GM23338 (cell line): ENCODE measurements around the gene RELB. TPM values are rescaled to one million over a fixed set of nuclear protein-coding genes. Genes with fewer than 3 reads are reported as not detected.

Source experiments
- ATAC-seq: fragments of 200-7000 bp; cut with Tn5 transposase; 3 replicates; pipeline ENCODE4 v1.9.1; 2020
- DNase-seq: peaks from one replicate; pipeline ENCODE4 v3.0.0-alpha.2; 2015; ENCODE audit warnings: low spot score
- H2AFZ ChIP-seq: fragments of 200-600 bp; sonication (generic); 2 replicates; pipeline ENCODE4 v1.8.0; 2016; ENCODE audit warnings: antibody characterized with exemption, mild to moderate bottlenecking, moderate library complexity
- H3F3A ChIP-seq: fragments of 200-600 bp; sonication (generic); replicated peaks from 2 replicates; pipeline ENCODE4 v1.8.0; 2017; ENCODE audit warnings: antibody characterized with exemption, mixed run types, low read depth
- H3K27ac ChIP-seq: fragments of 200-600 bp; sonication (generic); 2 replicates; pipeline ENCODE4 v1.6.1; 2016; ENCODE audit warnings: low read depth
- H3K27me3 ChIP-seq: fragments of 200-600 bp; sonication (generic); 2 replicates; pipeline ENCODE4 v1.8.0; 2016; ENCODE audit warnings: mild to moderate bottlenecking, mixed run types, moderate library complexity; ENCODE audit not compliant: insufficient read depth
- H3K36me3 ChIP-seq: fragments of 200-600 bp; sonication (generic); 2 replicates; pipeline ENCODE4 v1.8.0; 2016; ENCODE audit warnings: mild to moderate bottlenecking; ENCODE audit not compliant: insufficient read depth
- H3K4me1 ChIP-seq: fragments of 200-600 bp; sonication (generic); 2 replicates; pipeline ENCODE4 v1.8.0; 2016; ENCODE audit warnings: mild to moderate bottlenecking, moderate library complexity; ENCODE audit not compliant: insufficient read depth
- H3K4me2 ChIP-seq: fragments of 200-600 bp; sonication (generic); 2 replicates; pipeline ENCODE4 v1.7.1; 2017; ENCODE audit warnings: mixed run types
- H3K4me3 ChIP-seq: fragments of 200-600 bp; sonication (generic); 2 replicates; pipeline ENCODE4 v1.6.1; 2016; ENCODE audit warnings: mixed run types
- H3K79me2 ChIP-seq: fragments of 200-600 bp; sonication (generic); replicated peaks from 2 replicates; pipeline ENCODE4 v1.8.0; 2017; ENCODE audit warnings: mild to moderate bottlenecking; ENCODE audit not compliant: insufficient read depth
- H3K9me2 ChIP-seq: fragments of 200-600 bp; sonication (generic); 2 replicates; pipeline ENCODE4 v1.8.0; 2017; ENCODE audit not compliant: insufficient read depth
- H4K20me1 ChIP-seq: fragments of 200-600 bp; sonication (generic); replicated peaks from 2 replicates; pipeline ENCODE4 v1.8.0; 2017; ENCODE audit warnings: mild to moderate bottlenecking; ENCODE audit not compliant: insufficient read depth
- H3K27ac Mint-ChIP-seq: 2 replicates; pipeline ENCODE4 v1.8.0; 2020; ENCODE audit warnings: inconsistent platforms, mild to moderate bottlenecking, moderate library complexity, mixed read lengths
- H3K27me3 Mint-ChIP-seq: 3 replicates; pipeline ENCODE4 v1.8.0; 2022; ENCODE audit warnings: low read depth, mild to moderate bottlenecking, moderate library complexity, mixed read lengths, inconsistent platforms; ENCODE audit not compliant: insufficient read depth, poor library complexity
- H3K36me3 Mint-ChIP-seq: 3 replicates; pipeline ENCODE4 v1.8.0; 2021; ENCODE audit warnings: low read depth, mild to moderate bottlenecking, inconsistent platforms, moderate library complexity, mixed read lengths
- H3K4me1 Mint-ChIP-seq: 3 replicates; pipeline ENCODE4 v1.8.0; 2020; ENCODE audit warnings: mild to moderate bottlenecking, inconsistent platforms, mixed read lengths
- H3K4me3 Mint-ChIP-seq: 3 replicates; pipeline ENCODE4 v1.8.0; 2021; ENCODE audit warnings: moderate library complexity, mild to moderate bottlenecking, inconsistent platforms, mixed read lengths
- H3K9me3 Mint-ChIP-seq: 3 replicates; pipeline ENCODE4 v1.8.0; 2020; ENCODE audit warnings: moderate library complexity, mild to moderate bottlenecking, inconsistent platforms, mixed read lengths
- EZH2 ChIP-seq: fragments of 200-600 bp; sonication (generic); IDR thresholded peaks from one replicate; pipeline ENCODE4 v1.8.0; 2017; ENCODE audit warnings: antibody characterized with exemption, mild to moderate bottlenecking, low read depth; ENCODE audit not compliant: unreplicated experiment
- EZH2phosphoT487 ChIP-seq: fragments of 200-600 bp; sonication (generic); IDR thresholded peaks from one replicate; pipeline ENCODE4 v1.8.1; 2018; ENCODE audit warnings: antibody characterized with exemption; ENCODE audit not compliant: unreplicated experiment
- JUNB ChIP-seq: IDR thresholded peaks from one replicate; pipeline ENCODE4 v1.6.1; 2016; ENCODE audit warnings: antibody characterized with exemption; ENCODE audit not compliant: unreplicated experiment
- NANOG ChIP-seq: IDR thresholded peaks from 2 replicates; pipeline ENCODE4 v1.6.1; 2016; ENCODE audit warnings: antibody characterized with exemption, borderline replicate concordance
- POLR2AphosphoS5 ChIP-seq: IDR thresholded peaks from 2 replicates; pipeline ENCODE4 v1.6.1; 2016; ENCODE audit warnings: antibody characterized with exemption, low read depth
- ZNF114 ChIP-seq: fragments of 250-450 bp; sonication (Bioruptor Pico); IDR thresholded peaks from 2 replicates; pipeline ENCODE4 v1.5.0; 2020; ENCODE audit warnings: mild to moderate bottlenecking, moderate library complexity
- ZNF331 ChIP-seq: fragments of 250-450 bp; sonication (Bioruptor Pico); IDR thresholded peaks from 2 replicates; pipeline ENCODE4 v1.5.0; 2020; ENCODE audit warnings: low read depth, mild to moderate bottlenecking, moderate library complexity
- polyA plus RNA-seq: library from polyadenylated mRNA; unstranded; fragments of >200 nt; fragmentation: Nextera tagmentation; extraction: Ambion mirVana; gene quantifications from 2 replicates; pipeline ENCODE4 v1.2.1, GENCODE V29; 2016
- total RNA-seq: library from RNA; depleted of rRNA; stranded (reverse); fragments of >200 nt; shearing (Covaris generic); gene quantifications from 2 replicates; pipeline ENCODE4 v1.2.3, GENCODE V29; 2014
- TF ChIP-seq, protein P1 (sequence below): IDR thresholded peaks from one replicate; pipeline ENCODE4 v1.6.1; 2018; ENCODE audit warnings: antibody characterized with exemption; ENCODE audit not compliant: unreplicated experiment
- TF ChIP-seq, protein P2 (sequence below), 2 experiments: fragments of 200-600 bp in 1 of 2; sonication (generic) in 1 of 2; conservative IDR thresholded peaks; 2 replicates each; pipeline versions ENCODE4 v1.5.1 to v1.6.1; 2016 to 2017; ENCODE audit warnings: antibody characterized with exemption in 2 of 2, low read depth in 2 of 2, mild to moderate bottlenecking in 2 of 2, moderate library complexity in 1 of 2

The RELB gene
- total and polyA plus RNA-seq, 2 experiments from 2014 or later: 7.9 to 13.1 TPM

GRCh38 chr19:44973982-44974735 lies 27.1 kb upstream of the RELB start:
- DNase-seq (no peak), ATAC-seq (no peak)

GRCh38 chr19:44974857-44975256 lies 26.4 kb upstream of the RELB start:
- H4K20me1 ChIP-seq: no peaks in the 10 kb centered on the region
- no peak for TF ChIP-seq ZNF331 (CRISPR knock-in tag)
- TF ChIP-seq JUNB: no peak
- no peak for TF ChIP-seq EZH2phosphoT487
- TF ChIP-seq, protein P1, sequence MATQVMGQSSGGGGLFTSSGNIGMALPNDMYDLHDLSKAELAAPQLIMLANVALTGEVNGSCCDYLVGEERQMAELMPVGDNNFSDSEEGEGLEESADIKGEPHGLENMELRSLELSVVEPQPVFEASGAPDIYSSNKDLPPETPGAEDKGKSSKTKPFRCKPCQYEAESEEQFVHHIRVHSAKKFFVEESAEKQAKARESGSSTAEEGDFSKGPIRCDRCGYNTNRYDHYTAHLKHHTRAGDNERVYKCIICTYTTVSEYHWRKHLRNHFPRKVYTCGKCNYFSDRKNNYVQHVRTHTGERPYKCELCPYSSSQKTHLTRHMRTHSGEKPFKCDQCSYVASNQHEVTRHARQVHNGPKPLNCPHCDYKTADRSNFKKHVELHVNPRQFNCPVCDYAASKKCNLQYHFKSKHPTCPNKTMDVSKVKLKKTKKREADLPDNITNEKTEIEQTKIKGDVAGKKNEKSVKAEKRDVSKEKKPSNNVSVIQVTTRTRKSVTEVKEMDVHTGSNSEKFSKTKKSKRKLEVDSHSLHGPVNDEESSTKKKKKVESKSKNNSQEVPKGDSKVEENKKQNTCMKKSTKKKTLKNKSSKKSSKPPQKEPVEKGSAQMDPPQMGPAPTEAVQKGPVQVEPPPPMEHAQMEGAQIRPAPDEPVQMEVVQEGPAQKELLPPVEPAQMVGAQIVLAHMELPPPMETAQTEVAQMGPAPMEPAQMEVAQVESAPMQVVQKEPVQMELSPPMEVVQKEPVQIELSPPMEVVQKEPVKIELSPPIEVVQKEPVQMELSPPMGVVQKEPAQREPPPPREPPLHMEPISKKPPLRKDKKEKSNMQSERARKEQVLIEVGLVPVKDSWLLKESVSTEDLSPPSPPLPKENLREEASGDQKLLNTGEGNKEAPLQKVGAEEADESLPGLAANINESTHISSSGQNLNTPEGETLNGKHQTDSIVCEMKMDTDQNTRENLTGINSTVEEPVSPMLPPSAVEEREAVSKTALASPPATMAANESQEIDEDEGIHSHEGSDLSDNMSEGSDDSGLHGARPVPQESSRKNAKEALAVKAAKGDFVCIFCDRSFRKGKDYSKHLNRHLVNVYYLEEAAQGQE: no peak
- TF ChIP-seq NANOG: no peak

More at GRCh38 chr19:44973982-44974735, 27.1 kb upstream of the RELB start:
- no peak overlapping the region for H3K27ac ChIP-seq
- H3K9me2 ChIP-seq: no peaks in the 10 kb centered on the region
- peaks cover 3% of the 10 kb centered on the region; the same call in 1 of the 2 replicates for H3K79me2 ChIP-seq
- H3K27me3 ChIP-seq: no peaks in the 10 kb centered on the region
- H4K20me1 ChIP-seq: 0 out of 2 replicates have a peak, but pooled peaks cover 2% of the 10 kb centered on the region
- H3K27ac Mint-ChIP-seq: no peak overlapping the region
- TF ChIP-seq ZNF114 (CRISPR knock-in tag) (no peak), EZH2 (no peak), POLR2AphosphoS5 (no peak), ZNF331 (CRISPR knock-in tag) (no peak)
- TF ChIP-seq, protein P2, sequence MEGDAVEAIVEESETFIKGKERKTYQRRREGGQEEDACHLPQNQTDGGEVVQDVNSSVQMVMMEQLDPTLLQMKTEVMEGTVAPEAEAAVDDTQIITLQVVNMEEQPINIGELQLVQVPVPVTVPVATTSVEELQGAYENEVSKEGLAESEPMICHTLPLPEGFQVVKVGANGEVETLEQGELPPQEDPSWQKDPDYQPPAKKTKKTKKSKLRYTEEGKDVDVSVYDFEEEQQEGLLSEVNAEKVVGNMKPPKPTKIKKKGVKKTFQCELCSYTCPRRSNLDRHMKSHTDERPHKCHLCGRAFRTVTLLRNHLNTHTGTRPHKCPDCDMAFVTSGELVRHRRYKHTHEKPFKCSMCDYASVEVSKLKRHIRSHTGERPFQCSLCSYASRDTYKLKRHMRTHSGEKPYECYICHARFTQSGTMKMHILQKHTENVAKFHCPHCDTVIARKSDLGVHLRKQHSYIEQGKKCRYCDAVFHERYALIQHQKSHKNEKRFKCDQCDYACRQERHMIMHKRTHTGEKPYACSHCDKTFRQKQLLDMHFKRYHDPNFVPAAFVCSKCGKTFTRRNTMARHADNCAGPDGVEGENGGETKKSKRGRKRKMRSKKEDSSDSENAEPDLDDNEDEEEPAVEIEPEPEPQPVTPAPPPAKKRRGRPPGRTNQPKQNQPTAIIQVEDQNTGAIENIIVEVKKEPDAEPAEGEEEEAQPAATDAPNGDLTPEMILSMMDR (conservative IDR thresholded peaks at IDR 0.05; ENCODE audit: low read depth in 2 of 2): no peak
- TF ChIP-seq, protein P1: no peak
- no peak overlapping the region for H3K4me3 ChIP-seq
- H3K9me3 Mint-ChIP-seq: no peaks in the 10 kb centered on the region
- peaks cover 2% of the 10 kb centered on the region for H3K27me3 Mint-ChIP-seq
- H3K36me3 ChIP-seq: peaks cover 14% of the 10 kb centered on the region
- no peaks in the 10 kb centered on the region for H3K4me1 ChIP-seq
- peaks cover 41% of the 10 kb centered on the region for H3K36me3 Mint-ChIP-seq
- H3K4me1 Mint-ChIP-seq: no peaks in the 10 kb centered on the region
- H2AFZ ChIP-seq: no peak overlapping the region
- H3K4me2 ChIP-seq: no peak overlapping the region
- H3K4me3 Mint-ChIP-seq: no peak overlapping the region
- H3F3A ChIP-seq: no peaks in the 10 kb centered on the region

More at GRCh38 chr19:44974857-44975256, 26.4 kb upstream of the RELB start:
- H3K9me3 Mint-ChIP-seq: no peaks in the 10 kb centered on the region
- peaks cover 14% of the 10 kb centered on the region for H3K36me3 ChIP-seq
- no peaks in the 10 kb centered on the region for H3K27me3 ChIP-seq
- H3K27me3 Mint-ChIP-seq: peaks cover 2% of the 10 kb centered on the region
- DNase-seq: no peak
- H3K4me1 Mint-ChIP-seq: no peaks in the 10 kb centered on the region
- H3K4me3 Mint-ChIP-seq: no peak overlapping the region
- H3K27ac ChIP-seq: no peak overlapping the region
- H3K4me1 ChIP-seq: no peaks in the 10 kb centered on the region
- no peak overlapping the region for H2AFZ ChIP-seq
- no peaks in the 10 kb centered on the region for H3K9me2 ChIP-seq
- H3F3A ChIP-seq: no peaks in the 10 kb centered on the region
- ATAC-seq: no peak
- H3K36me3 Mint-ChIP-seq: peaks cover 47% of the 10 kb centered on the region
- no peaks in the 10 kb centered on the region for H3K79me2 ChIP-seq
- H3K27ac Mint-ChIP-seq: no peak overlapping the region
- no peak overlapping the region for H3K4me2 ChIP-seq
- H3K4me3 ChIP-seq: no peak overlapping the region
